Superior temporal gyrus (tissue), 1 donor: Measurements from ENCODE around the gene MCM3AP.

Source experiments
- DNase-seq: peaks from one replicate; pipeline ENCODE4 v3.0.0-alpha.2; 2016; ENCODE audit errors: extremely low spot score

MCM3AP gene

GRCh38 chr21:46285206-46285661 is at the start of gene MCM3AP:
Gene MCM3AP (minus strand): TSS chr21:46285611. CDS start chr21:46285286, 325 bp downstream.
- no peak for DNase-seq

GRCh38 chr21:46334351-46335140 is 49.1 kb upstream of the MCM3AP start:
- DNase-seq, result no peak

- no peak for DNase-seq
These were observed 44.4 kb upstream of the MCM3AP start for GRCh38 chr21:46329796-46330195.

- no peak for DNase-seq
These were observed 42.7 kb upstream of the MCM3AP start for GRCh38 chr21:46328151-46328550.

GRCh38 chr21:46327711-46328110 is 42.3 kb upstream of the MCM3AP start:
- no peak for DNase-seq

- DNase-seq, result no peak
These were observed 40.8 kb upstream of the MCM3AP start for GRCh38 chr21:46326110-46326703.

- peak; percentile 44 for DNase-seq
These were observed 39.9 kb upstream of the MCM3AP start for GRCh38 chr21:46325073-46325912.

GRCh38 chr21:46324390-46325072 is 39.1 kb upstream of the MCM3AP start:
- DNase-seq, result peak; percentile 73

- DNase-seq, result peak; percentile 97
These were observed 38.4 kb upstream of the MCM3AP start, which contains the start of the genes C21orf58 and PCNT for GRCh38 chr21:46323710-46324389. Gene C21orf58 (minus strand): TSS chr21:46323870. CDS start chr21:46322738, 1,132 bp downstream. Gene PCNT (plus strand): TSS chr21:46324156. CDS start chr21:46324229, 73 bp downstream.

- DNase-seq, result no peak
These were observed 37.9 kb upstream of the MCM3AP start for GRCh38 chr21:46323227-46323709.

GRCh38 chr21:46322351-46323226 is 37.2 kb upstream of the MCM3AP start:
- DNase-seq, result no peak

GRCh38 chr21:46320331-46320801 is 35.0 kb upstream of the MCM3AP start:
- no peak for DNase-seq

GRCh38 chr21:46319186-46319585 is 33.8 kb upstream of the MCM3AP start:
- DNase-seq, result no peak

- DNase-seq, result no peak
These were observed 33.0 kb upstream of the MCM3AP start for GRCh38 chr21:46318464-46318845.

GRCh38 chr21:46317710-46318463 is 32.5 kb upstream of the MCM3AP start:
- DNase-seq, result no peak

- DNase-seq, result no peak
These were observed 31.4 kb upstream of the MCM3AP start for GRCh38 chr21:46316708-46317324.

GRCh38 chr21:46314441-46315020 is 29.1 kb upstream of the MCM3AP start:
- DNase-seq, result no peak

GRCh38 chr21:46312949-46313348 is 27.5 kb upstream of the MCM3AP start:
- DNase-seq, result no peak
